Left forelimb (tissue), 1 donor: Measurements from ENCODE around the gene BBIP1.
"Not testable (repeated sequence)": the region's sequence is repeated elsewhere in the genome, so short reads cannot be mapped to it uniquely, and the experiment has no call there.

Experiments used
- DNase-seq: peaks from one replicate; pipeline ENCODE4 v3.0.0-alpha.2; 2018; ENCODE audit warnings: low spot score

The BBIP1 gene

DNA sequence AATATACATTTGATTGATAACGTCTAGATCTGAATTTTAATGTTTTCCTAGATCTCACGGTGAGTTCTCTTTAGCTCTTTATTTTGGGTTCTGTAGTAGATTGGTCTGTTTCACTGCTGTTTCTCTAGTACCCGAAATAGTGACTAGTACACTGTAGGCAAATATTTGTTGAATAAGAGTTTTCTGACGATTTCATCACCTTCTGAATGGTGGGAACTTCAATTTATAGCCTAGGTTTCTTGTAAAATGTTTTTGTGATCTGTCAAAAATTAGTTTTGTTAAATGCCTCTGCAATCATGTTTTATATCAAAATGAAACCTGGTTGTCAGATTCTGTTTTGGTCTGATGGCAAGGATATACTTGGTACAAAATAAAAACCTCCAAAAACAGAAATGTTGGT lies 37.1 kb downstream of the BBIP1 start:
- DNase-seq: no peak

DNA sequence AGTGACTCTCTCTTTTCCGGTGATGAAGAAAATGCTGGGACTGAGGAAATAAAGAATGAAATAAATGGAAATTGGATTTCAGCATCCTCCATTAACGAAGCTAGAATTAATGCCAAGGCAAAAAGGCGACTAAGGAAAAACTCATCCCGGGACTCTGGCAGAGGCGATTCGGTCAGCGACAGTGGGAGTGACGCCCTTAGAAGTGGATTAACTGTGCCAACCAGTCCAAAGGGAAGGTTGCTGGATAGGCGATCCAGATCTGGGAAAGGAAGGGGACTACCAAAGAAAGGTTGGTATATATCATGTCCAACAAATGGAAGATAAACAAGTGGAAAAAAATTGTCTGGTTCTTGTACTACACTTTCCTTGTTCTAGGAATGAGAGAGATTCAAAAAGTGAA lies 37.7 kb downstream of the BBIP1 start:
- no peak for DNase-seq

DNA sequence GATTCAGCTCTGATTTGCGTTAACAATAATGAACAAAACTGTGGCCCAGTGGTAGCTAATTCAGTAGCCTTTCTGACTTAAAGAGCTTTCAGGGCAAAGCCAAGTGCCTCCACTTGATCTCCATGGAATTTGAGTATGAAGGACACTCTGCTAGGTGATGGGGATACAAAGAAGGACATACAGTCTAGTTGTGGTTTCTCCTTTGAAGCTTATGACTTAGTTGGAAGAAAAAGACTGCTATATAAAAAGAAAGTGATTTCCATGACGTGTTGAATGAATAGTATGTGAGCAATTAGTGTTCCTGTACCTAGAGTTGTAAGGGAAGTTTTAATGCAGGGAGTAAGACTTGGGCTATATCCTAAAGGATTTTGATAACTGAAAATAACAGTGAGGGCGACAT lies 39.0 kb downstream of the BBIP1 start:
- no peak for DNase-seq

DNA sequence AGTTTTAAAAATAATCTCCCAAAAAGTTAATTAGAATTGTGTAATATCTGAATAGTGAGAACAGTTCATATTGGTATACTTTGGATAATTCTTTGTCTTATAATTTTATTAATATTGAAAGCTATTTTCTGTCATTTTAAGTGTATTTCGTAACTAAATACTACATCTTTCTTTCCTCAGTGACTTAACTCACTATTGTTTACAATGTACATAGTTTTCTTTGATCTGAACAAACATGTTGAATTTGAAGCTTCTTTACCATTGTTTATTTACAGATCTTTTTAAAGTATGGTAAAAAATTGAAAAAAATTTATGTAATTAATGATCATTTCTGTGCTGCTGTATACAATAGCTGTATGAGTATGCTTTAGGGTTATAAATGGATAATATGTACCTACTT lies 42.2 kb downstream of the BBIP1 start:
- DNase-seq: no peak

DNA sequence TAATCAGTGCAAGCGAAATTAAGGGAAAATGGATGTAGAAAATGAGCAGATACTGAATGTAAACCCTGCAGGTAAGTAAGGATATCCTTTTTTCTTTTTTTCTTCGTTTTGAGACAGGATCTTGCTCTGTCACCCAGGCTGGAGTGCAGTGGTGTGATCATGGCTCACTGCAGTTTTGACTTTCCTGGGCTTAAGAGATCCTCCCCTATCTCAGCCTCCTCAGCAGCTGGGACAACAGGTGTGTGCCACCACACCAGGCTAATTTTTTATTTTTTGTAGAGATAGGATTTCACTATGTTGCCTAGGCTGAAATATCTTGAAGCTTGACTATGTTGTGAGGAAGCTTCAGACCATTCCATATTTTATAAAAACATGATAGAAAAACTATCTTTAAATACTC lies 43.0 kb downstream of the BBIP1 start:
- no peak for DNase-seq

DNA sequence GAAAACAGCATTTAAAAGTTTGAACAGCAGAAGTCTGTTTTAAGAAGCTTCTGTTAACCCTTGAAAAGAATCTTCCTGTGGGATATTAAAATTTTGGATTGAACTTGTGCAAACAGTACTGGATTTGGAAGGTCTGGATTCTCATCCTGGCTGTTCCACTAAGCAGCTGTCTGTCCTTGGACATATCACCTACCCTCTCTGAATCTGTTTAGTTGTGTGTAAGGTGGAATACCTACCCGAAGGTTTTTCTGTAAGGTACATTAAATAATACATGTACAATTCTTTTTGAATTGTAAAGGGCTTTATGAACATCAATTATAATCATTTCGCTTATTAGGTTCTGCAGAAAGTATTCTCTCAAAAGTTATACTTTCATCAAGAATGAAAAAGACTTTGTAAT lies 45.0 kb downstream of the BBIP1 start:
- no peak for DNase-seq

DNA sequence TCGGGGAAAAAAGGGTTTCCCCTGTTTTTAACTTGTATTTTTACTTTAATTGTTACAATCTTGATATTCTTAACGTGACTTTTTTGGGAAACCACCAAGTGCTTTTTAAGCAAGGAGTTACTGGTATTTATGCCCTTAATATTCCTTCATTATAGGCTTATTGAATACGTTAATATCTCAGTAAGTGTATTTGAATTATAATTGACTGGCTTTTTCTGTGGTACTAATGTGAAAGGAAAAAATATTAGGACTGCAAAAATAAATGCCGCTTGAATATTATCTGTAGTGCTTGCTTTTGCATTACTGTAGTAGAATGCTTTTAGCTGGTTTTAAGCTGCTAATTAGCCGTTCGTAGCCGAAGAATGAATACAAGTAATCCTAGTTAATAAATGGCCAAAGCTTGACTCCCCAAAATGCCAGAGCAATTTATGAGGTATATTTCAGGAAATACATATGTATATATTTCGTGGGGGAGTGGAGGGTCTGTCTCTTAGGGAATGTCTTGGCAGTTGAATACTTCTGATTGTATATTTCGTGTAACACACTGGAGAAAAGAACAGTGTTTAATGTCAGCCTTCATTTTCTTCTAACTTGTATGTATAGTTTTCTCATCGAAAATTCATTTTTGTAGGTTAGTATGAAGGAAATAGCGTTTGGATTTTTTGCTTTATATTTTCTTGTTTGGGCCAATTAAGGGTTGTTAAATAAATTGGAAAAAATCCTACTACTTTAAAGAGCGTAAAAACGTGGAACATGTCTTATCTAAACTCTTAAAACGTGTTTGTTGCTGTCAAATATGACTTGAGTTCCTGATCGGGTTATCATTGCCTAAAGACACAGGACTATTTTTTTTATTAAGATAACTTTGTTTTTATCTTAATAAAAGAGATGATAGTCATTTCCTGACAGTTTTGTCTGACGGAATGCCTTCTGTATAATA lies 45.7 kb downstream of the BBIP1 start:
- DNase-seq: no peak

DNA sequence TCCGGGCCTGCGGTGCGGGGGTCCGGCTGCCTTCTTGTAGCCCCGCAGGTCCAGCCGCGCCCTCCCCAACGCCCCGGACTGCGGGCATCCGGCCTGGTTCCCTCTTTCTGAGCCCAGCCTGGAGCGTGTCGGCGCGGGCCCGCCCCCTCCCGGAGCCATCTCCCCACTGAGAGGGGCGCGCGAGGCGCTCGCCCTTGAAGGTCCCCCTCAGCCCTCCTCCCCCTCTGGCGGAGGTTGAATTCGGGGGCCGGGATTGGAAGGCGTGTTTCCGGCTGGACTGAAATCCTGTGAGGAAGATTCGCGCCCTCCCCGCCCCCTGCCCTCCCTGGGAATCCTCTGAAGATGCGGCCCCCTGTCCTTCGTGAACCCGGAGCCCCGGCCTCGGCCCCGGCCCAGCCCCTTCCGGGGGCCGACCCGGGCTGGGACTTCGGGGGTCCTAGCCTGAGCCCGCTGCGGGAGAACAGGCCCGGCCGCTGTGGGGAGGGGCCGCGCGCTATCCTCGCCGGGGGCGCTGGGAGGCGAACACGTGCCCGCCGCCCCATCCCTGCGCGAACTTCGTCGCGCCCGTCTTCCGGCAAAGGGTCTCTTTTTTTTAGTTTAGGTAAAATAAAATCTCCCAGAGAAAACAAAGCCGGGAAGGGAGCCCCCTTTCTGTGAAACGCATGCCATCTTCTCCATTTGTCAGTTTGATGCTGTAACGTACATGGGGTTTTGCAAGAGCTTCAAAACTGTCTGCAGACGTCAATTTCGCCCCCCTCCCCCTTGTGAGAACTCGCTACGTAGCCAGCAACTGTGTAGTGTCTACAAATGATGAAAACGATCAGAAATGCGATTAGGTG lies 46.6 kb downstream of the BBIP1 start:
- peak; percentile 91 for DNase-seq

DNA sequence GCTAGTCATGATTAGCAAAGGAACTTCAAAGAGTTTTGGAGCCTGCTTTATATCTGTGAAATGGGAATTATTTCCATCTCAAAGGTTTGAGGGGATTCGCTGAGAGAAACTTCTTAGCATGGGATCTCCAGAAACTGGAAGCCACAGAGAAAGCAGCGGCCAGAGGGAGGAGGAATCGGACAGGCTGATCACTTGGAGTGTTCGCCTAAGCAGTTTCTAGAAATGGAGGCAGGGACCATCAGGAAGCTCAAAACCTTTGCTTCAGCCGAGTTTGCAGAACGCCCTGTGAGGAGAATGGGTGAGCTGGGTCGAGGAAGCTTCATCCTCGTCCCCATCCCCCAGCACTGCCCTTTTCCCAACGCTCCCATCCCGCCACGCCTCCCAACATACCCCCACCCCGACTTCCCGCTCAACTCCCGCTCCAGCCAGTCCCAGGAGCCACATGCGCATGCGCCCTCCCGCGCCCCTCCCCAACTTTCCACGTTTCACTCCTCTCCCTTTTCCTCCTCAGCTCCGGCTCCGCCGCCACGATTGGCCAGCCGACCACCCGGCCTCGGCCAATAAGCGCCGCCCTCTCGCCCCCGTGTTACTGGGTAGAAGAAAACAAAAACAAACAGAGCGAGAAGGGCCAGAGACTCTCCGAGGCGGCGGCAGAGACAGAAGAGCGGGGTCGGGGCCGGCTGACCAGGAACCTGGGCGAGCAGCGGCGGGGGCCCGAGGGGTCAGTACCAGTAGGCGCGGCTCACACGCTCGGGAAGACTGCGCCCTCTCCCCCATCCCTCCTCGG lies 47.5 kb downstream of the BBIP1 start, which contains the start of gene PDCD4:
PDCD4 (plus strand) TSS at position 631 of the 787 bp plus-strand sequence. CDS start 4,100 bp downstream, outside the sequence.
- DNase-seq: peak; percentile 100

DNA sequence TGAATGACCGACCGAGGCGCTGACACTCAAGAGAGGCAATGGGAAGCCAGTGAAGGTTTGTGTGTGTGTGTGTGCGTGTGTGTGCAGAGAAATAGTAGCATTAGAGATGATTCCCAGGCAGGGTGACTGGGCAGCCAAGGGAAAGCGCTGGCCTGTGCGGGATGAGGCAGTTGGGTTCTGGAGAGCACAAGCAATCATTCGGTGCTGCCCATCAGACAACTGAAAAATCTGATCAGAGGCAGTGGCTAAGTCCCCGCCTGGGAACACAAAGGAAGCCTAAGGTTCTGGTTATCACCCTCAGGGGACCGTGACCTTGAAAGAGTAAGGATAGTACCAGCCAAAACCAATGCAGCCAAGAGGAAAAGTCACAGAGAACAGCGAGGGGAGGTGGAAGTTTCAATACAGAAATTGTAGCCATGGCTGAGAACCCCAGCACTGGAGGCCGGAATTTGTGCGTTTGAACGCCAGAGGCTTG lies 48.1 kb downstream of the BBIP1 start:
- DNase-seq: no peak

DNA sequence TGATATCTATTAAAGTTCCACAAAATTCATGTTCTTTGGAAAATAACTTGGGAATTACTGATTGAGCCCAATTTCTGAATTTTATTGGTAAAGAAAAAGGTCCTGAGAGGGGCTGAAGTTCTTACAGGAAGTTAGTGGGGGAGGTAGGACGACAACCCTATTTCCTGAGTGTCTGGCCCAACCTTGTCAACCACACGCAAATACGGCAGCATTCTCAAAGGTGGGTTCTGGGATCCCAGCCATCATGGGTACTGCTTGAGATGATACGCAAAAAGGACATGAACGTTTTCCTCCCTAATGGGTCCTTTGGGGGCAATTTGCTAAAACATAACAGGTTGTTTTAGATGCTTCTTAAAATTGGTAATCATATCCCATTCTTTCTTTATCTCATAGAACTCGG lies 50.0 kb downstream of the BBIP1 start:
- DNase-seq: no peak

DNA sequence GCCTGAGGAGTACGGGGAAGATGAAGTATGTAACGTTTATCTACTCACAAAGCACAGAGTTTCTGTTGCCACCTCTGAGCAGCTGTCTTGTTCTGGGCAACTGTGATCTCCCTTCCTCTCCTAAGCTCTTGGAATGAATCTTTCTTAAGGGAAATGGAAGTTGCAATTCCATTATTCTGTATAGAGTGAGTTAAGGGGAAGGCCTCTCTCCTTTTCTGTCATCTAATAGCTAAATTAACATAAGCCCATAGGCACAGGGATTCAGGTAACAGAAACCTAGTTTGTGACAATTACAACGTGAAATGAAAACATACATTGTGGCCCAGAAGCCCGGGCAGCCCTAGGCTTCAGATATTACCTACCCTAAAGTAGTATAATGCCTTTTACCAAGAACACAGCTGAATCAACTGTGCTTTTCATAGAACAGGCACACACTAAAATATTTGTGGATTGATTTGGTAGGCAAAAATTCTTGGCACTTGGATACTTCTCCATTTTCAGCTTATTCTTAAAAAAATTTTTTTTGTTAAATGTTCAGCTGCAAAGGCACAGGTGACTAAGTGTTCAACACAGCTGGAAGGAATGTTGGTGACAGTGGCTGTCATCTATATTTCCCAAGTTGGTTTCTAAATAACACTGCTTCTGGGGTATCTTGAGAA lies 51.0 kb downstream of the BBIP1 start:
- DNase-seq: no peak

DNA sequence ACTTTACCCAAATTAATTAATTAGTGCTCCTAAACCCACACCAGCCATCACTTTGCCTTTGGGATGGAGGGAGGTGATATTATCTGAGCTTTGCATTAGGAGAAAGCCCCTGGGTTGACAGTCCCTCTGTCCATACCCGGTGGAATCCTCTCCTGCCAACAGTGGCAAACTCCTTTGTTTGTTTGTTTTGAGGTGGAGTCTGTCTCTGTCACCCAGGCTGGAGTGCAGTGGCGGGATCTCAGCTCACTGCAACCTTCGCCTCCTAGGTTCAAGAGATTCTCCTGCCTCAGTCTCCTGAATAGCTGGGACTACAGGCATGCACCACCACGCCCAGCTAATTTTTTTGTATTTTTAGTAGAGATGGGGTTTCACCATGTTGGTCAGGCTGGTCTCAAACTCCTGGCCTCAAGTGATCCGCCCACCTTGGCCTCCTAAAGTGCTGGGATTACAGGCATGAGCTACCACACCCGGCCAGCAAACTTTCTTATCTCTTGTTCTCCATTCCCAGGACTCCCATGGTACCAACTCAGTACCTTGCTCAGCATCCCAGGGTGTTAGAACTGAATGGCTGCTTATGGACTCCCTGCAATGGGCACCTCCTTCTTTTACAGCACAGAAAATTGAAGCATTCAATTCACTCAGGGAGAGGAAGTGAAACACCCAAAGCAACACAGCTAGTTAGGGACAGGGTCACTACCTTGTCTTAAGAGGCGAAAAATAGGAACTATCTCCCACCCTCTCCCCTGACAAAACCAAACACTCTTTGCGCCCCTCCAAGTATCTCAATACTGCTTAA lies 51.8 kb downstream of the BBIP1 start:
- DNase-seq: not testable (repeated sequence)

DNA sequence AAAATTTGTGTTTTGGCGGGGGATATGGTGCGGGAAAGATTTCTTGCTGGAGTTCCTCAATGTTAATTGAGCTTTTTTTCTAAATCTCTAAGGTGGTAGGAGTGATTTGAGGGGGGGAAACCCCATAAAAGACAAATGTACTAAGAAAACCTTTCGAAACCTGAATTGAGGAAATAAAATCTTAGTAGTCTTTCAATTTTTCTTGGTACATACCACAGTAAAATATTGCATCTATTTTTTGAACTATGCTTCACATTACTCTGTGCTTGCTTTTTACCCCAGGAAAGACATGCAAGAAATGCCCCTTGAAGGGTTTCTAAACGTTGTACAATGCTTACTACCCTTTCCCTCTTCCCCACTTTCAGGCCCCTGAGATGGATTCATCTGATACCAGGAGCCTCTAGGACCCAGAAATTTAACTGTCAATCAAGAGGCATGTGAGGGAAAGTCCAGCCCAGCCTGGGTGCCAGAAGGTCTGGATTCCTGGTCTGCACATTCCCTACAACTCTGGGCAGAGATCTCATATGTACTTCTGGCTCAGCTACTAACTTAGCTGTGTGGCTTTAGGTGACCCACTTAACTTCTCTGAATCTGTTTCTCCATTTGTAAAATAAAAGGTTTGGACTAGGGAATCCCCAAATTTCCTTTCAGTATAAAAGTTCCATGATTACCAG lies 53.0 kb downstream of the BBIP1 start:
- no peak for DNase-seq

DNA sequence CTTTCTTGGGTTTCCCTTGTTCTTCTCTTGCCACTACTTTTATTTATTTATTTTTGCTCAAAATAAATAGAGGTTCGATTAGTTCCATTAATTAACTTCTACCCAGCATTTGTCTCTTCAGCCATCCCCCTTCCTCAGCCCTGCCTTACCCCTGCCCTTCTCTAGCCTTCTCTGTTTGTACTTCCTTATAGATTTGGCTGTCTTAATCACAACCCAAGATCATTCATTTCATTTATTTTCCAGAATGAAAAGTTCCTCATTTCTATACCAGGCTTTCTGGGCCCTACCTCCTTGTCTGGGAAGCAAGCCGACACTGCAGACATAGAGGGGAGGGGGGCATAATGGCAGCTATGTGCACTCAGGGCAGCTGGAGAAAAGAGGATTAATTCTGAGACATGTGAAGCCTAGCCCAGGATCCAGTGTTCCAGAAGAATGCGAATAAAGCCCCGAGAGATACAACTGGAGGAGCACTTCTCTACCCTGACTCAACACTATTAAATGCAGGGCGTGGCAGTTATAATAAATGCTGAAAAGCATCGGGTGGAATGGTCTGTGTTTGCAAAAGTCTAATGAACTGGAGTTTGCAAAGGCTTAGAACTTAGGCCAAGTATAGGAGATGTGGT lies 53.7 kb downstream of the BBIP1 start:
- DNase-seq: no peak

DNA sequence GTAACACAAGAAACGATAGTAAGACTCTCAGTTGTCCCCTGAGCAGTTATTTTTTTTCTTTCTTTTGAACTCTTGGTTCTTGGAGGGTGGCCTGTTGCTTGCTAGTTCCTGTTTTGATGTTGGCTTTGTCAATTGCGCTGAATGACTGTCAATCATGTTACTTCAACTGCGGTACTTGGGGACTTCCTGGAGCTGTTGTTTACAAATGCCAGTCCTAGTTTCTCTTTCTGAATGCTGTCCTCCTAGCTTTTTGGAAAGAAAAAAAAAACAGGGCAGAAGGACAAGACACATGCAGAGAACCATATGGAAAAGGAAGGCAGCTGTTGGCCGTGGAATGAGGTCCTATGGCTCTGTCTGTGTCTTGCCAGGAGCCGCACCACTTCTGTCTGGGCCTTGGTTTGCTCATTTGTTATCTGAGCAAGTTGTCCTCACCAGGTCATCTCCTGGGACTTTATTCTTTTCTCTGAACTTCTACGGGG lies 54.3 kb downstream of the BBIP1 start:
- DNase-seq: no peak

DNA sequence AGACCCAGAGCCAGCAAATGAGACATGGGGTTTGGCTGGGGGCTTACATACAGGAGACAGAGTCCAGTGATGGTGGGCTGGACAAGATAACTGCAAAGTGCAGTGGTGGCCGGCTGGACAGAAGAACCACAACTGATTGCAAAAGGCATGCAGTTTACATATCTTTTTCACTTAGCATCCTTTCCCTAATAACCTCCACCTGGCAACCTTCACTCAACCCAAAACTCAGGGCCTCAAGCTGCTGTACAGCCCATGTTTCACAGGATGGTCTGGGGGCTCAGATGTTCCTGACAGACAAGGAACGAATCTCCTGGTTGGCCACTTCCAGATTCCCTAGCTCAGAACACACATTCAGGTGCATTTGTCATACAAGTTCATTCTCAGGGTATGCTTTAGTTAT lies 55.0 kb downstream of the BBIP1 start:
- no peak for DNase-seq

DNA sequence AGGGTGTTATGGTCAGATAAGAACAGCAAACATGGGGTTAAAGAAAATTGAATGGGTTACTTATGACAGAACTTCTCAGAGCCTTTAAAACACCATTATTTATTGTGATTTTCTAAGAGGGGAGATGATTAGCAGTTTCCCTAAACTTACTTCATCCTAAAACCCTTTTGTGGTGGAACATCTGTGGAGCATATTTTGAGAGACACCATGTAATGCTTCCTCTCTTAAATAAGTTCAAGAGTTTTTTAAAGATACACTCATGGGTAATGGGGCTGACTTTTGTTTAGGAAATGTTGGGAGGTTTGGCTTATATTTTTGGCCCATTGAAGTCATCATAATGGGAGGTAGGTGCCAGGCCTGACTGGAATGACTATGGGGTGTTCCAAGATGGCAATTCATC lies 55.6 kb downstream of the BBIP1 start:
- no peak for DNase-seq

DNA sequence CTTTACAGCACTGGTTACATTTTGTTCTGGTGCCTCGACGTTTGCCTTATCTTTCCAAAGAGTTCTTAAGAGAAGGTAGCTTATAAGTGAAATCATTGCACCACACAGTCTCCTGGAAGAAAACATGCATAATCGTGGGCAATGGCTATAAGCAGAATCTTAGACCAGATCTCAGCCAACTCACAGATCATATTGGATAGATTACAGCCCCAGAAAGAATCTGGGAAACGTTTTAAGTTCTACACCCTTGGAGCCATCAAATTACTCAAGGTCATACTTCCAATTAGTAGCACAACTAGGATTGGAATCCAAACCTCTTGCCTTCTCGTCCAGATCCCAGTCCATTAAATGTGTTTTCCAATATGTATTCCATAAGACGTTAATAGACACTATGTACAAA lies 56.0 kb downstream of the BBIP1 start:
- no peak for DNase-seq
